Motor neuron (in vitro differentiated cells): ENCODE results near the gene BRINP2. TPM values are rescaled to one million over a fixed set of nuclear protein-coding genes. Genes with fewer than 3 reads are reported as not detected.
A peak's percentile ranks its signal among the peaks of the same experiment; 100 is the strongest.
"Not testable (repeated sequence)": the region's sequence is repeated elsewhere in the genome, so short reads cannot be mapped to it uniquely, and the experiment has no call there.

Experiments
- ATAC-seq, 8 experiments: fragments of 200-7000 bp; cut with Tn5 transposase; replicated peaks in 6 of 8; 2 replicates each; pipeline ENCODE4 v1.8.0; 2021; ENCODE audit warnings: mild to moderate bottlenecking in 8 of 8, moderate library complexity in 8 of 8
- H3K27ac ChIP-seq, 2 donors: fragments of 250-450 bp; sonication (Bioruptor Pico); 2 replicates each; pipeline ENCODE4 v1.9.0; 2021; ENCODE audit warnings: antibody characterized with exemption in 2 of 2, mild to moderate bottlenecking in 2 of 2, moderate library complexity in 1 of 2
- H3K4me1 ChIP-seq, 2 donors: fragments of 250-450 bp; sonication (Bioruptor Pico); replicated peaks in 1 of 2; 2 replicates each; pipeline ENCODE4 v1.6.1; 2021; ENCODE audit warnings: antibody characterized with exemption in 2 of 2, mild to moderate bottlenecking in 2 of 2, moderate library complexity in 1 of 2
- H3K4me3 ChIP-seq, 5 donors: fragments of 250-450 bp; sonication (Bioruptor Pico); 2 replicates each; pipeline ENCODE4 v1.9.0; 2021; ENCODE audit warnings: antibody characterized with exemption in 5 of 5, mild to moderate bottlenecking in 5 of 5, moderate library complexity in 4 of 5
- WGBS, 10 experiments: fragments of 450-650 bp; shearing (Covaris generic); methylation state at CpG; one replicate each; pipeline ENCODE4 v1.0.0; 2022; 5-methylcytosine and 5-hydroxymethylcytosine counted together
- in situ Hi-C, 9 experiments: fragments of 400-800 bp; cut with MboI; loops; one replicate each; pipeline ENCODE4 v1.15.0; 2021; ENCODE audit warnings: low sequenced_read_pairs in 9 of 9, low pct_unique_long_range_greater_than_20kb in 2 of 9; ENCODE audit not compliant: unreplicated experiment in 9 of 9
- total RNA-seq, 8 experiments: library from RNA; unstranded; fragments of 300-600 nt; gene quantifications; 2 replicates each; pipeline versions ENCODE4 v1.2.3 to v1.2.4, GENCODE V29; 2022

BRINP2 gene
- total RNA-seq, 8 experiments from 2014 or later, result 0.09 to 6.2 (median 3.2) TPM; not detected in 1

DNA sequence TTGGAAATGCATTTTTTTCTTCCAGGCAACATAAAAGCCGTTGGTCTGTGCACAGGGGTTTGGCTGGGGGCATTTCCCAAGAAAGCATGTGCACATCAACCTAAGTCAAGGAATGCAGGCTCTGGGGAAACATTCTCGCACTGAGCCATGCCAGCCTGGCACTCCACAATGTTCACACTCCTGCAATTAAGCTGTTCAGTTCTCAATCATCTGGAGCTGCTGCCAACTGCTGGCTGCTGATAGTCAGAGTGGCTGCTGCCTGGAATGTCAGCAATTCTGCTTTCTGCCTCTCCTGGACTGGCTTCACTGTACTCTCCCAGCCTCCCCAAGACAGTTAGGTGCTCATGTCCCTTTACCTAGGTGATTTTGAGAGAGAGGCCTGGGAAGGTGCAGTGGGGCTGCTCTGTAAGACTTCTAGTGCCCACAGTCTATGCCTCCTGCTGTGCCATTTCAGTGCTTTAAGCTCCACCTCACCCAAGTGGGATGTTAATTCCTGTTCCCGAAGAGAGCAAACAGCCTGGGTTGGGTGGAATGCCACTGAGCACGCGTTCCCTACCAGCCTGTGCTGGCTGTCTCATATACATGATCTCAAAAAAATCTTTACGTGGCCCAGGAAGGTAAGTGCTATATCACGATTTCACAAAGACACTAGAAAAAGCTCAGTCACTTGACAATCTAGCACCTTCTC lies 131.7 kb downstream of the BRINP2 start:
- H3K27ac ChIP-seq, result no peak overlapping the region
- WGBS, 10 experiments, result 31 to 89% (median 74%) methylated on average over 1 to 7 of the region's 7 CpGs; no CpG with 5 or more reads in 1 of the 10 experiments
- H3K4me3 ChIP-seq, result no peak overlapping the region
- in situ Hi-C loops, result no loop called here
- no peaks in the 10 kb centered on the region for H3K4me1 ChIP-seq
- ATAC-seq, result peak in 2 of 8 experiments; percentile 51 to 81

DNA sequence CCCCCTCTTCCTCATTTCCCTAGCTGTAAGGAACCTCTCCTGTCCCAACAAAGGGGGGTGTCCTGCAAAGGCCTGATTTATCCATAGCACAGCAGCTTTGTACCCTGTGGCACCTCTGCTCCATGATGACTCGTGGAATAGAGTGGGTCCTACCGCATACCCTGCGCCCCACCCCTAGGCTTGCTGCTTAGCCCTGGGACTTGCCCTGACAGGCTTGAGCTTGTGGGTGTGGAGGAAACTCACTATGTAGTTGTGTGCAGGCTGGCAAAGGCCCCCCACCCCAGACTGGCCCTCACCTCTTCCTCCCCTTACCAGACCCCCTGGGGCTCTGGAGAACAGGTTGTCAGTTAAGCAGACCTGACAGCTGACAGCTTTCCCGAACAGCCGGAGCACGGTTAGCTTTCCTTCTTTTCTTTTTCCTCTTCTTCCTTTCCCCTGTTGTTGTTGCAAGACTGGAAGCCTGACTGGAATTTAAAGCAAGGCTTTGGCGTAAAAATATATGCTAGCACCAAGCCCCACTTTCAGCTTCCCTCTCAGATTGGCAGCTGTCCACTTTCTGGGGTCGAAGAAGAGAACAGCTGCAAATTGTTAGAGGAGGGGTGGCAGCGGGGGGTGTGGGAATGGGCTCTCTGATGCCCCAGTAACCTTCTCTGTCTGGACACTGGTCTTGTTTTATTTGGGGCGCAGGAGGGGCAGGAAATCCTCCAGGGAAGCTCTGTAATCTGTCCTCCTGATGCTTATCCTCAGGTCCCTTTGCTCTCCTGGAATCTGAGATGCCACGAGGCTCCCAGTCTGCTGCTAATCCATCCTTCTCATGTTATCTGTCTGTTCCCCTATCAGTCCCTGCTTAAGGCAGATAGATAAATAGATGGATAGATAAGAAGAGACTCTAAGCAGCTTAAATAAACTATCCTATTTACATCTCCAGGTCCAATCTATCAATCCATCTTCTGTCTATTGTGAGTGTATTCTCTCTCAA lies 134.6 kb downstream of the BRINP2 start:
- Histone ChIP-seq H3K4me3 (no peak overlapping the region), H3K27ac (no peak overlapping the region), H3K4me1 (peaks cover 2 to 7% of the 10 kb centered on the region in 2 donors)
- in situ Hi-C loops, result no loop called here
- 10 to 79% (median 52%) methylated on average over 1 to 8 of the region's 11 CpGs; no CpG with 5 or more reads in 4 of the 10 experiments for WGBS, 10 experiments
- ATAC-seq, result peak in 1 of 8 experiments; percentile 53

DNA sequence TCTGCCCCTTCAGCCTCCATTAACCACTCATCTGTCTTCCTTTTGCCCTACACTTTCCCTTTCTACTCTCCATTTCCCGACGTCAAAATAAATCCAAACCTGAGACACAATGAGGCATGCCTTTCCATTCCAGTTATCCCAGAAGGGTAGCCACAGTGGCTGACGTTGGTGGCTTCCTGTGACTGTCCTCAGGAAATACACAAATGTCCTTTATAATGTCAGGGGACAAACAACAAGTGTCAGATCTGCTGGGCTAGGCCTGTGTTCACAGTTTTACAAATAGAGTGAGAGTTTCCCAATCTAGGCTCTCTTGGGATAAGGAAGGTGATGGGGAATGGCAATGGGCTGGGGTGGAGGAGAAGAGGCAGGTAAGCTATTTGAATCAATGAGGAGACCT lies 135.3 kb downstream of the BRINP2 start:
- Histone ChIP-seq H3K4me1 (peaks cover 8 to 14% of the 10 kb centered on the region in 2 donors), H3K4me3 (no peak overlapping the region), H3K27ac (no peak overlapping the region)
- in situ Hi-C loops, result no loop called here
- ATAC-seq, result no peak
- WGBS, 10 experiments, result 30 to 89% (median 67%) methylated on average over 1 to 3 of the region's 3 CpGs; no CpG with 5 or more reads in 1 of the 10 experiments

DNA sequence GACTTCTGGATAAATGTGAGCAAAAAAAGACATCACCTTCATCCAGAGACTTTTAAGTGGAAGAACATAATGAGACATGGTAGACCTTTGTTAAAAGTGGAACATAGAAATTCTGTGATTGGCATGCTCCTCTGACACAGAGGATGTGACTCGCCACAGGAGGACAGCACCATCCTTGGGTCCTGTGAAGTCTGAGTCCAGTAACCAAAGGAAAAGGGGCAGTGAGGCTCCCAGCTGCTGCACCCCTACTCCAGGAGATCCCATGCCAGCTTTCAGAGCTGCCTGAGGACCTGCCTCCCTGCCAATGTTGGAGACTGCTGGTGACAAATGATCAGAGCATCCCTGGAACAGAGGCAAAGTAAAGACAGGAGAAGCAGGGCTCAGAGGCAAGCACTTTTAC lies 136.2 kb downstream of the BRINP2 start:
- WGBS, 10 experiments, result 80 to 100% (median 93%) methylated on average over 1 of the region's 1 CpG; no CpG with 5 or more reads in 6 of the 10 experiments
- peaks cover 12 to 20% of the 10 kb centered on the region in 2 donors for H3K4me1 ChIP-seq
- ATAC-seq, result no peak

DNA sequence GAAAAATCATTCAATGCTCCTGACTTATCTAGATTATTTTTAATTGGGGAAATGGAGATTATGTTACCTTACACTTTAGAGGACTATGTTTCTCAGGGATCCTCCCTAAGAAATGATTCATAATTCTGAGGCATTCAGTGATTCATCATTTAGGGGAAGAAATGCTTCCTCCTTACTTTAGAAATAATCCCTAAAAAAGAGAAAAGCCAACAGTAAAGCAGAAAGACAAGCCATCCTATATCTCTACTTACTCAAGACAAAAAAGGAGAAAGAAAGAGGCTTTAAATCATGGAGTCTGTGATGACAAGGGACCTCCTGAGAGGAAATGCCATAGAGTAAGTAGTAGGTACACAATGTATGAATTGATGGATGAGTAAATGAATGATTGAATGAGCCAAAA lies 137.0 kb downstream of the BRINP2 start:
- Histone ChIP-seq H3K27ac (no peak overlapping the region), H3K4me3 (no peak overlapping the region), H3K4me1 (peaks cover 12 to 20% of the 10 kb centered on the region in 2 donors)
- peak in 2 of 8 experiments; percentile 50 to 76 for ATAC-seq
- in situ Hi-C loops, result no loop called here

More for the DNA sequence above, 136.2 kb downstream of the BRINP2 start:
- Histone ChIP-seq H3K27ac (no peak overlapping the region), H3K4me3 (no peak overlapping the region)
- in situ Hi-C loops, result no loop called here

DNA sequence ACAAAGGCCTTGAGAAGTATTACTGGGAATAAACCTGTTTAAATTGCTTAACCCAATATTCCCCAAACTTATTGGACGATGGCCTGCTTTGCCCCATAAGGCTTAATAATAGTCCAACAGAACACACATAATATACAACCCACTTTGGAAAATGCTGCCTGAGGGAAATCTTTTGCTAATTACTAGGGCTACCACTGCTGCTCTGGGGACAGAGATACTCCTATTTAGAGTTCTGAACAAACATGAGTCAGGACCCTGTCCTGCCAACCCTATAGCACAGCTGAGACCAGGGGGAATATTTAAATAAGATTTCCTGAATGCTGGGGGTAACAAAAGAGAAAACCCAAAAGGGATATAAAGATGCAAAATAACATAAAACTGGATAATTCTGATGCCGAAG lies 139.1 kb downstream of the BRINP2 start:
- WGBS, 10 experiments, result 20 to 100% (median 71%) methylated on average over 1 to 2 of the region's 2 CpGs; no CpG with 5 or more reads in 1 of the 10 experiments
- peaks cover 12 to 20% of the 10 kb centered on the region in 2 donors for H3K4me1 ChIP-seq
- in situ Hi-C loops, result no loop called here
- H3K27ac ChIP-seq, result no peak overlapping the region
- ATAC-seq, result no peak
- H3K4me3 ChIP-seq, result no peak overlapping the region

DNA sequence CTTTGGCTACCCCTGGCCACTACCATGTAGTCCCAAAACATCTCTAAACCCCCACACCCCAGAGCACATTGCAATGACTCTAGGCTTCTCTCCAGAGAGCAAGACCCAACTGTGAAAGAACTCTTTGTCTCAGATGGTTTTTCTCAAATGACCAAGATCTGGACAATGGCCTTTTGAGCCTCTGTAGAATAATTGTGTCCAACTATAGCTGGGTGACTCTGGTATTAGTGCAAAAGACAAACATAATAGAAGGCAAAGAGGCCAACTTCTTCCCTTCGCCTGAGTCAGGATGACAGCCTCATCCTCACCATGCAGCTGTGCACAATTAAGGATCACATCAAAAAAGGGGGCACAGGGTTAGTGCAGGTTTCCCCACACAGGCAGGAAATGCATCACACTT lies 139.6 kb downstream of the BRINP2 start:
- 0 to 86% (median 67%) methylated on average over 1 of the region's 1 CpG; no CpG with 5 or more reads in 5 of the 10 experiments for WGBS, 10 experiments
- peak in 4 of 8 experiments; percentile 22 to 50 (median 40) for ATAC-seq
- peaks cover 12 to 20% of the 10 kb centered on the region in 2 donors for H3K4me1 ChIP-seq
- in situ Hi-C loops, result no loop called here
- no peak overlapping the region for H3K27ac ChIP-seq
- H3K4me3 ChIP-seq, result no peak overlapping the region

DNA sequence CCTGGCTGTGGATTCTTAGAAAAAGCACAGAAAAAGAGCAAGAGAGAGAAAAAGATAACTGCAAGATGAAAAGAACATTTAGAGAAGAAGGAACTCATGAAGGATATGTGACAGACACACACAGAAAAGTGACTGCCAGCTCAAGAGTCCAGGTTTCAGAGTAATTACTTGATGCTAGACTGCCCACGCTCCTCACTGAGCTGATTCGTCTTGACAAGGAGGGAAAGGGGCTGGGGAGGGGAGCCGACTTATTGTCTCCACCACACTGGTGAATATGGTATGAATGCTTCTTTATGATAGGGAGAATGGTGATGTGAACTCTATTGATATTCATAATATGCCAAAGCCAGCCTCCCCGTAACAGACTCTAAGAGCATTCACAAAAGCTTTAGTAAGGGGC lies 140.4 kb downstream of the BRINP2 start:
- no peak overlapping the region for H3K27ac ChIP-seq
- ATAC-seq, result peak in 4 of 8 experiments; percentile 32 to 85 (median 84)
- H3K4me1 ChIP-seq, result peaks cover 12 to 20% of the 10 kb centered on the region in 2 donors
- H3K4me3 ChIP-seq, result no peak overlapping the region
- in situ Hi-C loops, result no loop called here
- 0 to 100% (median 59%) methylated on average over 1 to 4 of the region's 4 CpGs for WGBS, 10 experiments

DNA sequence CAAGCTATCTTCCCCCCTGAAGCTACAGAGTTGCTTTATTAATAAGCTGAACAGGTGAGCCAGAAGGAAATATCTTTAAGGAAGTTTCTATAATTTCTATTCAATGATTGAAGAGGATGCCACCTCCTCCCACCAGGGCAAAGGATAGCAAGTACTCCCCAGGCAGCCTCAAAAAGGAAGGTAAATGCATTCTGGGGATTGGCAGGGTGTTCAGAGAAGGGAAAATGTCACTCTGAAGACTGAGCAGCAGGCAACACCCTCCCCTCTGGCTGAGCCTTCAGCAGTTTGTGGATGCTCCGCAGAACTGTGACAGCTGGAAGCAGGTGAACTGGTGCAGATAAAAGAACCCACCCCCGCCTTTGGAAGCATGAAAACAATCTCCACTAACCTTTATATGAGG lies 140.8 kb downstream of the BRINP2 start:
- peak in 3 of 8 experiments; percentile 38 to 57 (median 46) for ATAC-seq
- no peak overlapping the region for H3K27ac ChIP-seq
- in situ Hi-C loops, result no loop called here
- peaks cover 12 to 20% of the 10 kb centered on the region in 2 donors for H3K4me1 ChIP-seq
- WGBS, 10 experiments, result 100% methylated on average over 1 to 2 of the region's 2 CpGs; no CpG with 5 or more reads in 5 of the 10 experiments
- H3K4me3 ChIP-seq, result no peak overlapping the region

DNA sequence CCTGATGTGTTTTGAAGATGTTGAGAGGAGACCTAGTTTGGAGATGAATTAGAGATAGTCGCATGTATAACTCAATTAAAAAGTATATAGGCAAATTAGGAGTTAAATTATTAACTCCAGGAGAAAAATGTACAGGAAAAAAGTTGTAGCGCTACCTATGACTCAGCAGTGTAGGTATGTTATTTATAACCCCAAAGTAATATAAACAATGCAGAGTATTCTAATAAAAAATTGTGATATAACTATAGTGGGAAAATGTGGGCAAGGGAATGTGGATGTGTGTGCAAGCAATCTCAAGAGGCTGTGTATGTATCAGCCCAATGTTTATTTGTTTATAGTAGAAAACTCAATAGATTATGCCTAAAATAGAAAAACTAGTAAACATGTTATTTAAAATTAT lies 144.5 kb downstream of the BRINP2 start:
- Histone ChIP-seq H3K4me3 (no peak overlapping the region), H3K27ac (no peak overlapping the region), H3K4me1 (peaks cover 11 to 14% of the 10 kb centered on the region in 2 donors)
- WGBS, 10 experiments, result 0 to 100% (median 67%) methylated on average over 1 to 2 of the region's 2 CpGs
- in situ Hi-C loops, result no loop called here
- ATAC-seq, result no peak

DNA sequence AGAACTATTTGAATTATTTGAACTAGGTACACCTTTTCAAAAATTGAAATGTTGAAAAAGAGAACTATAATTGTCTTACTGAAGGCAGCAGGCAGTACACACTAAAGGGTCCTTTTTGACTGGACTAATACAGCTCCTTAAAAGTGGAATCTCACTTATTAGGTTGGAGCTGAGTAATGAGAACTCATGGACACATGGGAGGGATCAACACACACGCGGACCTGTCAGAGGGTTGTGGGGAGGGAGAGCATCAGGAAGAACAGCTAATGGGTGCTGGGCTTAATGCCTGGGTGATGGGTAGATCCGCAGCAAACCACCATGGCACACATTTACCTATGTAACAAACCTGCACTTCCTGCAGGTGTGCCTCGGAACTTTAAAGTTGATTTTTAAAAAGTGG lies 145.0 kb downstream of the BRINP2 start:
- no peak for ATAC-seq
- in situ Hi-C loops, result no loop called here

DNA sequence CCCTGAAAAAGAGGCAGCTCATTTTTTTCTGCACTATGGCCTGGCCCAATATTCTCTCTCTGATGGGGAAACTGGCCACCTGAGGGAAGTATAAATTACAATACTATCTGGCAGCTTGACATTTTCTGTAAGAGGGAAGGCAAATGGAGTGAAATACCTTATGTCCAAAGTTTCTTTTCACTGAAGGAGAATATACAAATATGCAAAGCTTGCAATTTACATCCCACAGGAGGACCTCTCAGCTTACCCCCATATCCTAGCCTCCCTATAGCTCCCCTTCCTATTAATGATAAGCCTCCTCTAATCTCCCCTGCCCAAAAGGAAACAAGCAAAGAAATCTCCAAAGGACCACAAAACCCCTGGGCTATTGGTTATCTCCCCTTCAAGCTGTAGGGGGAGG lies 150.7 kb downstream of the BRINP2 start:
- in situ Hi-C loops, H3K4me3 ChIP-seq, H3K27ac ChIP-seq, H3K4me1 ChIP-seq, ATAC-seq: not testable (repeated sequence)

More for the DNA sequence above, 145.0 kb downstream of the BRINP2 start:
- Histone ChIP-seq H3K27ac (no peak overlapping the region), H3K4me3 (no peak overlapping the region), H3K4me1 (peaks cover 7 to 9% of the 10 kb centered on the region in 2 donors)
- WGBS, 10 experiments, result 20 to 100% (median 83%) methylated on average over 1 to 4 of the region's 4 CpGs; no CpG with 5 or more reads in 3 of the 10 experiments

DNA sequence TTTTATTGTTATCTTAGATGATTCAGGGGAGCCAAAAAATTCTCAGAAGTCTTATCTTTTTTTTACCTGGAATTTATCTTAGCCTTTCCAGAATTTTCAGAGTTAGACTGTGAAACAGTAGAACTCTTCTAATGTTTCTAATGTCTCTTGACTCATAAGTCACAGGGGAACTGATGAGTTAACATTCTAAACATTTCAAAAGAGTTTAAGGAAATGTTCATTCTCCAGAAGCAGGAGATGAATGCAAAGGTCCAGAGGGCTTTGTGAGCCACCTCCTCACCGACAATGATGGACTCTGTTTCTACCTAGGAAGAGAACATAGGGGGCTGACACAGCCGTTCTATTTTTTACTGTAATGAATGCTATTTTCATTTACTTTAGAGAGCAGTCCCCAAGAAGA lies 157.5 kb downstream of the BRINP2 start:
- in situ Hi-C loops, result no loop called here
- 28 to 100% (median 56%) methylated on average over 1 to 2 of the region's 2 CpGs; no CpG with 5 or more reads in 1 of the 10 experiments for WGBS, 10 experiments
- no peaks in the 10 kb centered on the region for H3K4me1 ChIP-seq

More for the DNA sequence above, 157.5 kb downstream of the BRINP2 start:
- H3K4me3 ChIP-seq, result no peak overlapping the region
- no peak overlapping the region for H3K27ac ChIP-seq
- no peak for ATAC-seq
